GM18868 (cell line): ENCODE results near the gene SLC25A48.

ENCODE experiments used
- ATAC-seq: cut with Tn5 transposase; IDR thresholded peaks from one replicate; pipeline ENCODE4 v1.9.1; 2021; ENCODE audit warnings: mild to moderate bottlenecking, moderate library complexity; ENCODE audit not compliant: unreplicated experiment

The SLC25A48 gene

GRCh38 chr5:135916638-135917263 lies 82.3 kb downstream of the SLC25A48 start:
- no peak for ATAC-seq

- no peak for ATAC-seq
Observed at GRCh38 chr5:135920199-135920598, 85.7 kb downstream of the SLC25A48 start.

GRCh38 chr5:135921388-135921787 lies 86.9 kb downstream of the SLC25A48 start:
- no peak for ATAC-seq

GRCh38 chr5:135930029-135930948 lies 95.8 kb downstream of the SLC25A48 start:
- no peak for ATAC-seq

GRCh38 chr5:135930949-135931295 lies 96.5 kb downstream of the SLC25A48 start:
- ATAC-seq, result no peak

- ATAC-seq, result no peak
Observed at GRCh38 chr5:135934939-135935338, 100.5 kb downstream of the SLC25A48 start.

- no peak for ATAC-seq
Observed at GRCh38 chr5:135937245-135937911, 102.9 kb downstream of the SLC25A48 start.
